Progenitor cell of endocrine pancreas (in vitro differentiated cells): ENCODE data around the gene HES6. TPM values are rescaled to one million over a fixed set of nuclear protein-coding genes. Genes with fewer than 3 reads are reported as not detected.
A peak's percentile ranks its signal among the peaks of the same experiment; 100 is the strongest.

Experiments used
- DNase-seq: peaks from one replicate; pipeline ENCODE4 v3.0.0; 2021; ENCODE audit warnings: low spot score; ENCODE audit not compliant: unreplicated experiment
- H3K27ac Mint-ChIP-seq: 2 replicates; pipeline ENCODE4 v1.8.0; 2021; ENCODE audit warnings: mild to moderate bottlenecking, moderate library complexity, mixed read lengths
- H3K27me3 Mint-ChIP-seq: 2 replicates; pipeline ENCODE4 v1.8.0; 2021; ENCODE audit warnings: mixed read lengths
- H3K36me3 Mint-ChIP-seq: 2 replicates; pipeline ENCODE4 v1.8.0; 2022; ENCODE audit warnings: mixed read lengths; ENCODE audit not compliant: insufficient read depth
- H3K4me1 Mint-ChIP-seq: 2 replicates; pipeline ENCODE4 v1.8.0; 2021; ENCODE audit warnings: low read depth, mixed read lengths
- H3K4me3 Mint-ChIP-seq: 2 replicates; pipeline ENCODE4 v1.8.0; 2021; ENCODE audit warnings: low read depth, mild to moderate bottlenecking, moderate library complexity, mixed read lengths
- H3K9me3 Mint-ChIP-seq: 2 replicates; pipeline ENCODE4 v1.8.0; 2021; ENCODE audit warnings: low read depth, mixed read lengths
- CTCF ChIP-seq: fragments of 200-600 bp; sonication (generic); IDR thresholded peaks from one replicate; pipeline ENCODE4 v1.5.0; 2021; ENCODE audit warnings: antibody characterized with exemption, mild to moderate bottlenecking; ENCODE audit not compliant: unreplicated experiment
- total RNA-seq: library from RNA; stranded (reverse); gene quantifications from 2 replicates; pipeline ENCODE4 v1.2.1, GENCODE V29; 2021

HES6 gene
- total RNA-seq, 1 donor from 2014 or later = 64.2 TPM

GRCh38 chr2:238264072-238264460, 24.2 kb upstream of the HES6 start:
- TF ChIP-seq CTCF = no peak
- Mint-ChIP-seq H3K27me3 (no peaks in the 10 kb centered on the region), H3K4me1 (peaks cover 9% of the 10 kb centered on the region), H3K36me3 (peaks cover 18% of the 10 kb centered on the region), H3K4me3 (no peak overlapping the region), H3K27ac (no peak overlapping the region), H3K9me3 (no peaks in the 10 kb centered on the region)
- no peak for DNase-seq

- Mint-ChIP-seq H3K4me3 (peak overlapping the region; percentile 31), H3K36me3 (peaks cover 18% of the 10 kb centered on the region), H3K4me1 (peaks cover 9% of the 10 kb centered on the region), H3K27ac (peak overlapping the region; percentile 94), H3K27me3 (no peaks in the 10 kb centered on the region), H3K9me3 (no peaks in the 10 kb centered on the region)
- TF ChIP-seq CTCF = peak; percentile 85
- DNase-seq = peak; percentile 67
Observed at GRCh38 chr2:238263204-238264071, 23.6 kb upstream of the HES6 start.

- peaks cover 9% of the 10 kb centered on the region for H3K4me1 Mint-ChIP-seq
- no peak overlapping the region for H3K4me3 Mint-ChIP-seq
- TF ChIP-seq CTCF = no peak
- H3K27ac Mint-ChIP-seq = no peak overlapping the region
- no peaks in the 10 kb centered on the region for H3K9me3 Mint-ChIP-seq
- H3K36me3 Mint-ChIP-seq = peaks cover 18% of the 10 kb centered on the region
- no peaks in the 10 kb centered on the region for H3K27me3 Mint-ChIP-seq
- no peak for DNase-seq
Observed at GRCh38 chr2:238262496-238263122, 22.8 kb upstream of the HES6 start.

GRCh38 chr2:238261718-238262375, 22.0 kb upstream of the HES6 start:
- no peak for DNase-seq
- Mint-ChIP-seq H3K27me3 (no peaks in the 10 kb centered on the region), H3K36me3 (peaks cover 11% of the 10 kb centered on the region), H3K4me1 (peaks cover 9% of the 10 kb centered on the region), H3K9me3 (no peaks in the 10 kb centered on the region), H3K27ac (no peak overlapping the region), H3K4me3 (no peak overlapping the region)
- no peak for TF ChIP-seq CTCF

- Mint-ChIP-seq H3K4me1 (peaks cover 9% of the 10 kb centered on the region), H3K27me3 (no peaks in the 10 kb centered on the region), H3K27ac (no peak overlapping the region), H3K36me3 (peaks cover 12% of the 10 kb centered on the region), H3K9me3 (no peaks in the 10 kb centered on the region), H3K4me3 (no peak overlapping the region)
- no peak for TF ChIP-seq CTCF
- no peak for DNase-seq
Observed at GRCh38 chr2:238260883-238261282, 21.0 kb upstream of the HES6 start.
